ENCODE measurements around the gene MTMR6.

- TF ChIP-seq CTCF (optimal IDR thresholded peaks at IDR 0.05 in 1 of 3, IDR thresholded peaks at IDR 0.05 in 1 of 3, conservative IDR thresholded peaks at IDR 0.05 in 1 of 3; ENCODE audit: extremely low read depth in 1 of 3, insufficient read depth in 2 of 3, low read length in 3 of 3): no peak
- TF ChIP-seq EZH2 (IDR thresholded peaks at IDR 0.05; ENCODE audit: low read length): no peak
Measured at GRCh38 chr13:25301347-25302113, 14.2 kb upstream of the MTMR6 start, which contains the start of gene NUP58.
